NCI-H2196 (cell line): ENCODE data around the gene SDR42E2.
"Not testable (repeated sequence)": the region's sequence is repeated elsewhere in the genome, so short reads cannot be mapped to it uniquely, and the experiment has no call there.

Experiments used
- DNase-seq: peaks from one replicate; lab custom pipeline; 2025; ENCODE audit not compliant: unreplicated experiment; lab: John Stamatoyannopoulos, UW

SDR42E2 gene

DNA sequence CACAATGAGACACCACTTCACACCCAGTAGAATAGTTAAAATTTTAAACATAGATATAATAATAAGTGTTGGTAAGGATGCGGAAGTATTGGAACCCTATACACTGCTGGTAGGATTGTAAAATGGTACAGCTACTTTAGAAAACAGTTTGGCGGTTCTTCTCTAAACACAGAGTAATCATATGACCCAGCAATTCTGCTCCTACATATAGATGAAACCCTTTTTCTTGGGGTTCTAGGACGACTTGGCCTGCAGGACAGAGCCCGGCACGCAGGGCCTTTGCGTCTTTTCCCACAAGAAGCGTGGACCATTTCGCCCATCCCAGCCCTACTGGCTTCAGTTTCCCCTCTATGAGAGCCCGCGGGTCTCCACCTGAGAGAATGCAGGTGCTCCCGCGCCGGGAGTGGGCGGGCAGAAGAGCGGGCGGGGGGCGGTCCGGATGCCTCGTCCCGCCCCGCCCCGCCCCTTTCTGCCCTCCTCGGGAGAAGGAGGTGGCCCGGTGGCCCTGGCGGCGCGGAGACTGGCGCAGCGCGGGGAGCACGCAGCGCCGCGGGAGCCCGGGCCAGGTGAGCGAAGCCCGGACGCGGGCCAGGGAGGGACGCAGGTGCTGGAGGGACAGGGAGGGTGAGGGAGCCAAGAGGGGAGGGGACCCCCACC lies at the start of gene SDR42E2:
TSS of gene SDR42E2 (plus strand) at position 508 of the 657 bp plus-strand sequence. CDS start 3,077 bp downstream, outside the sequence.
- DNase-seq, result no peak

DNA sequence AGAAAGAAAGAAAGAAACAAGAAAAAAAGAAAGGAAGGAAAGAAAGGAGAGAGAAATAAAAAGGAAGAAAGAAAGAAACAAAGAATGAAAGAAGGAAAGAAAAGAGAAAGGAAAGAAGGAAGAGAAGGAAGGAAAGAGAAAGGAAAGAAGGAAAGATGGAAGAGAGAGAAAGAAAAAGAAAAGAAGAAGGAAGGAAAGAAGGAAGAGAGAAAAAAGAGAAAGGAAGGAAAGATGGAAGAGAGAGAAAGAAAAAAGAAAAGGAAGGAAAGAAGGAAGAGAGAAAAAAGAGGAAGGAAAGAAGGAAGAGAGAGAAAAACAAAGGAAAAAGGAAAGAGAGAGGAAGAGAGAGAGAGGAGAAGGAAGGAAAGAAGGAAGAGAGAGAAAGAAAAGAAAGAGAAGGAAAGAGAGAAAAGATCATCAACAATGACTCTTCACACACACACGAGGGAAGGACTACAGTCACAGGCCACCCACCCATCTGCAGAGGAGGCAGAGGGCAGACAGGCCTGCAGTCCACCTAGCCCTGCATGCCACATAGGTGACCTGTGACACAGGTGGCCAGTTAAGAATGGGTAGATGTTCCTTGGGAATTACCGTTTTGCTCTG lies 46.1 kb upstream of the SDR42E2 start:
- no peak for DNase-seq

DNA sequence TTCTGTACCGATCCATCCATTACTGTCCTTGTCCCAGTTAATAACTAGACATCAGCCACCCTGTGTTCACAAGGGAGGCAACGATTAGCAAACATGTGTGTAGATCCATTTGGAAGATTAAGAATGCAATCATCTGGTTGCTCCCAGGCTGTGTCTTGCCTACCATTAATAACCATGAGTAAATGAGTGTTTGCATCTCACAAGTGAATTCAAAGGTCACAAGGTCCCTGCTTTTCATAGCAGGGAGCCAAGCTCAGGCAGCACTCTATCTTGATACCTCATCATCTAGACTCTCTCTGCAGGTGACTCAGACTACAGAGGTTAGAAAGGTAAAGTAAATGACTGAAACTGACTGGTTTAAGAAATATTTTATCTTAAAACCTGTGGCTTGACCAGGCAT lies 44.7 kb upstream of the SDR42E2 start:
- no peak for DNase-seq

DNA sequence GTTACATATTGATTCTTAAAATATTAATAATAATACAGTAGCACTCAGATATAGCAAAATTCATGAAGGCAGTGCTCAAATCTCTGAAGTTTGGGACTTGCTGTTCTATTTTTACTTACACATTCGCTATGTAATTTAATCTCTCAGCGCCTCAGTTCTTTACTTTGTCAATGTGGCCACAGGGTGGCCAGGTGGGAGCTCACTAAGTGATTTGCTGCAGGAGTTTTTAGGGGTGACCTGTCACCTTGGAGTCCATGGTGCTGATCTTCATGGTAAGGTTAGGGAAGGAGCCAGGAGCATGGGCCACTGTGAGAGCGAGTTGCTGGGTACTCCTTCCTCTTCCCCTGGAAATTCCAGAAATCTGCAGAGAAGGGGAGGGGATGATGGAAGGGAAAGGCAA lies 41.9 kb upstream of the SDR42E2 start:
- DNase-seq, result no peak

DNA sequence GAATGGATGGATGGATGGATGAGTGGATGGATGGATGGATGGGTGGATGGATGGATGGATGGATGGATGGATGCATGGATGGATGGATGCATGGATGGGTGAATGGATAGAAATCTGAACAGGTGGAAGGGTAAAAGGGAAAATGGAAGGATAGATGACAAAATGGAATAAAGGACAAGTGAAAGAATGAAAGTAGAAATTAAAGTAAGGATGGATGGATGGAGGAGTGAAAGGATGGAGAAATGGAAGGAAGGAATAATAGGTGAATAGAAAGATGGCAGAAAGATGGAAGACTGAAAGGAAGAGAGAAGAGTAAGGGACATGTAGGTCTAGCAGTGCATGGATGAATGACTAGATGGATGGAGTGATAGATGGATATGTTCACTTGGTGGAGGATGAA lies 40.1 kb upstream of the SDR42E2 start:
- no peak for DNase-seq

DNA sequence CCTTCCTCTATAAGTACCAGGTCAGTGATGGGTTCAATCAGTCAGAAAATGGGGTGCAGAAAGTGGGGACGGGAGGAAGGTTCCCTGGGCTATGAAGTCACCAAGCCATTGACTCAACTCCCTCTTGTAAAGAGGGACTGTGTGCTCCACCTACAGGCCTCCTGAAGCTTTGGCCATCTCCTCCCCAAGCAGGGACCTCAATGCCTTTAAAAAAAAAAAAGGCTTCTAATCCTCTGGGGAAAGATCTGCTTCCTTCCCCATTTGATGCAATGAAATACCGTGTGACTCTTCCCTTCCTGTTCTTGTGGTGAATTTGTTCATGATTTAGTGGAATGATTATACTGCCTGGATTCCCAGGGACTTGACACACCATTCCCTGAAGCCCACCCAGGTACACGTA lies 39.2 kb upstream of the SDR42E2 start:
- no peak for DNase-seq

DNA sequence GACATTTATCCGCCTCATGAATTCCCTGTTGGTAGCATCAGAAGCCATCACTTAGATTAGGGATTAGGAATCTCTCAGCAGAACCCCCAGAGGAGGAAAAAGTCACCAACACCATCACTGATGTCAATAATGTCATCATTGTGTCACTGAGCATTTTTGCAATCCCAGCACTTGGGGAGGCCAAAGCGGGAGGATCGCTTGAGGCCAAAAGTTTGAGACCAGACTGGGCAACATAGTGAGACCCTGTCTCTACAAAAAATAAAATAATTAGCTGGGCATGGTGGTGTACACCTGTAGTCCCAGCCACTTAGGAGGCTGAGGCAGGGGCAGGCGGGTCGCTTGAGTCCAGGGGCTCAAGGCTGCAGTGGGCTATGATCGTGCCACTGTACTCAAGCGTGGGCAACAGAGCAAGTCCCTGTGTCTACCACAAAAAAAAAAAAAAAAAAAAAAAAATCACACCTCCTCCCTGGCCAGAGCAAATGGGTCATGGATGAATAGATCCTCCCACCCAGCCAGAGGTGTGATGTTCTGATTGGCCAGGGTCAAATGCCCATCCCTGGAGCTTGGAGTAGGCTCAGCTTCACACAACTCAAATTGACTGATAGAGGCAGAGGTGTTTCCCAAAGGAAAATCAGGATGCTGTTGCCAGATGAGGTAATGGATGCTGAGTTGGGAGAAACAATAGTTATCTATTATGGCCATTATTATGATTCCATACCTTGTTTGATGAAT lies 38.4 kb upstream of the SDR42E2 start:
- no peak for DNase-seq

DNA sequence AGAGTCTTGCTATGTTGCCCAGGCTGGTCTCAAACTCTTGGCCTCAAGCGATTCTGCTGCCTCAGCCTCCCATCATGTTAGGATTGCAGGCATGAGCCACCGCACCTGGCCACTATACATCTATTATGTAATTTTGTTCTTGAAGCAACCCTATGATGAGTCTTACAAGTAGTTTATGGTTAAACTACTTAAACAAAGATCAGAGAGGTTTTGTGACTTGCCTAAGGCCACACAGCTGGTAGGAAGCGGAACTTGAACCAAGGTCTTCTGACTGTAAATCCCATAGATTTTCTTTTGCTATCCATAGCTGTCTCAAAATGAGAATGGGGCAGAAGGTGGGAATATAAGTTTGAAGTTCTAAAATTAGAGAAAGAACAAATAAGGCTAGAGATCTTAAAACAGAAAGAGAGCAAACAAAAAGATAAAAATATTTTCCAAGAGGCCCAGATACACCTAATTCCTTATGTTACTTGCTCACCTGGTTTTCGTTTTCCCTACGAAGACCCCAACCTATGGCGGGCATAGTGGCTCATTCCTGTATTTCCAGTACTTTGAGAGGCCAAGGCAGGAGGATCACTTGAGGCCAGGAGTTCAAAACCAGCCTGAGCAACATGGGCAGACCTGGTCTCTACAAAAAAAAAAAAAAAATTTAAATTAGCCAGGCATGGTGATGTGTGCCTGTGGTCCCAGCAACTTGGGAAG lies 37.6 kb upstream of the SDR42E2 start:
- no peak for DNase-seq

DNA sequence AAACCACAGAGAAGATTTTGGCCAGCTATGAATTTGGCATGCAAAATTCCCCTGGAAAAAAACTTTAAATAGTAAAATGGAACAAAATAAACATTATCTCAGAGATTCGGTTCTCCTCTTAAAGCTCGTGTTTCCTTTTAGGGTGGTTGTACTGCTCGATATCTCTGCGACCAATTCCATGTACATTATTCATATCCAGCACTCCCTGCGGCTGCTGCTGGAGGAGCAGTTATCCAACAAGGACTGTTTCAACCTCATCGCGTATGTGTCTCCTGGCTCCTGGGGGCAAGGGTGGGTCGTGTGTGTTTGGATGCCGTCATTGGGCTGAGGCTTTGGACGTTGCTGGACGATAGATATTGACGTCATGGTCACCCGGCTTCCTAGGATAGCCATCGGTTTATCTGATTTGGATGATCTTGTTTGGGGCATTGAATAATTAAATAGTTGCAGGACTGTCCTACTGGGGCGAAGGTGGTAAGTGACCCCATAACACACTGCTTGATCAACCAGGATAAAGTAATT lies 36.2 kb upstream of the SDR42E2 start:
- no peak for DNase-seq

DNA sequence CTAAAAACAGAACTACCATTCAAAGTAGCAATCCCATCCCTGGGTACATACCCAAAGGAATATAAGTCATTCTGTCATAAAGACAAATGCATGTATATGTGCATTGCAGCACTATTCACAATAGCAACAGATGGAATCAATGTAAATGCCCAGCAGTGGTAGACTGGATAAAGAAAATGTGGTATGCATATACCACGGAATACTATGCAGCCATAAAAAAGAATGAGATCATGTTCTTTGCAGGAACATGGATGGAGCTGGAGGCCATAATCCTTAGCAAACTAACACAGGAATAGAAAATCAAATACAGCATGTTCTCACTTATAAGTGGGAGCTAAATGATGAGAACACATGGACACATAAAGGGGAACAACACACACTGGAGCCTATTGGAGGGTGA lies 33.8 kb upstream of the SDR42E2 start:
- DNase-seq, result not testable (repeated sequence)

DNA sequence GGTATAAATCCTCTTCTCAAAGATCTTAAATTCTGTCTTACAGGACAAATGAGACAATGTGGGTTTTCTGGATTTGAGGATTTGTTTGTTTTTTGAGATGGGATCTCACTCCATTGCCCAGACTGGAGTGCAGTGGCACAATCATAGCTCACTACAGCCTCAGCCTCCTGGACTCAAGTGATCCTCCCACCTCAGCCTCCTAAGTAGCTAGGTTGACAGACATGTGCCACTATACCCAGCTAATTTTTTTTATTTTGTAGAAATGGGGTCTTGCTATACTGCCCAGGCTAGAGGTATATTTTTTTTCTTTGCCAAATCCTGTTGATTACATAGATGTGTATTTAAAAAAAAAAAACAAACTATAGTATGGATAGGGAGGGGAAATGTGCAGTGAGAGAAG lies 31.8 kb upstream of the SDR42E2 start:
- no peak for DNase-seq

DNA sequence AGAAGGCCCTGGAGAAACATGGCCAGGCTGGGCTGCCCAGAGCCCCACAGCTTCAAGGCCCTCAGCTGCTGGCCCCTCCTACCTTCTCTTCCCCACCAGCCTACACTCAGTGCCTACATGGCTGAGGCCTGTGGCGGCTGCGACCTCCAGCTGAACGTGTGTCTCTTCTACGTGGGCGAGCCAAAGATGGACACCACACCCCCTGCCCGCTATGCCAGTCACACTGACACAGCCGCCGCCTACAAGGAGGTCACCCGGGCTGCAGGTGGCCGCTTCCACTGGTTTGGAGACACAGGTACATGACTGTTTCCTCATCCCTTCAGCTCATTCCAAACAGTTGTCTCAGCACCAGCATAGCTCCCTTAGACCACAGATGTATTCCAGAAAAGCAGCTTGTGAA lies 29.5 kb upstream of the SDR42E2 start:
- no peak for DNase-seq

DNA sequence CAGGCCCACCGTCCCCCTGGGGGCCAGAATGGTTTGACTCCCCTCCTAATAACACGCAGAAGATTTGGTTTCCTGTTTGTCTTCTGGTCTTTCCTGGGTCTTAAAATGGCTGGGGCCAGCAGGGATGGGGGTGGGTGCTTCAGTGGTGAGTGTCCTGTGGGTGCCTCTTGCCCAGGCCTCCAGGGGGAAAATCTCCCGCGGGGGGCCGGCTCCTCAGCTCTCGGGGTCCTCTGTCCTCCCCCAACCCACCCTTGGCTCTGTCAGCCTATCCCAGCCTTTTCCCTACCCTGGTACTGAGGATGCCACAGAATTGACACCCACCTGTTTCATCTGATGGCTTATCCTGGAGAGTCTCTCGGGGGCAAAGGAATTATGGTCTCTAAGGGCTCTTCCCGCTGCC lies 23.8 kb upstream of the SDR42E2 start:
- no peak for DNase-seq

DNA sequence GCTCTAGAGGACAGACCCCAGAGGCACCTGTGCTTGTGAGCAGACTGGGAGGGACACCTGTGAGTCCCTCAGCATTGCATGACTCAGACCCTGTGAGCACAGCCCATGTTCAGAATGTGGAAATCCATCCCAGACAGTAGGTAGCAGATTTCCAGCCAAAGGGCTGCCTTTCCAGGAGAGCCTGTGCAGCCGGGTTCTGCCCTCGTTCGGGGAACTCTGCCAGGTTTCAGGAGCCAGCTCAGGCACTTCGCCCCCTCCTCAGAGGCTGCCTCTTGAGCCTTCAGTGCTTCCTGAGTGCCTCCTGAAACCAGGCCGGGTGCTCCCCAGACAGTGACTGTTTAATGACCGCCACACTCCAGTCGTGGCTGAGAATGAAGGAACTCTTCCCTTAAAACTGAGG lies 23.3 kb upstream of the SDR42E2 start:
- DNase-seq, result no peak

DNA sequence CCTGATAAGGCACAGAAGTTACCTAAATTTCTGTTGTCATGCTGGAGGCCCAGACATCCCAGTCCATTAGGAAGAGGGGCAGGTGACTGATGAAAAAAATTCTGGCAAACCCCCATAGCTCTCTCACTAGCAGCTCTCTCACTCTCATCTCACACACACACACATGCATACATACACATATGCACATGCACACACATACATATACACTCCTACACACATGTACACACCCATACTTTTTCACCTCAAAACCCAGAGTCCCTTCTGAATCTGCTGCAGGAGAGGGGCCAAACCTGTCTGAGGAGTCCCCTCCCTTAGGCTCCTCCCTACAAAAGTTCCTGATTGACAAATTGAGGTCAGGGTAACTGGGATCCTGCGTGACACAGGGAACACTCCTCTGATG lies 22.6 kb upstream of the SDR42E2 start:
- DNase-seq, result no peak

DNA sequence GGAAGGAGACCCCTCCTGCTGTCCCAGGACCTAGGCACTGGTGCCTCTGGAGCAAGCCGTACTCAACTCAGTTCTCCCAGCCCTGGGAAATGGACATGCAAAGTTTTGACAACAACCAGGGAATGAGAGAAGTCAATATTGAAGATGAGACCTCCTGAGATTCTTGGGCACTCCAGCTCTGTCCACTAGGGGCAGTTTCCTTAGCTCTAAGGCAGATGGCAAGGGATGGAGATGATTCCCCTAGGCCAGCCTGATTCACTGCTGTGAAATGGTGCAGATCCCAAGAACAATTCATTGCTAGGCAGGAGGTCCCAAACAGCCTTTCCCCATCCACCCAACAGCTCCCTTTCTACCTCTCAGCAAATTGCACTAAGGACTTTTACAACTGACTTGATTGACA lies 20.5 kb upstream of the SDR42E2 start:
- DNase-seq, result no peak

DNA sequence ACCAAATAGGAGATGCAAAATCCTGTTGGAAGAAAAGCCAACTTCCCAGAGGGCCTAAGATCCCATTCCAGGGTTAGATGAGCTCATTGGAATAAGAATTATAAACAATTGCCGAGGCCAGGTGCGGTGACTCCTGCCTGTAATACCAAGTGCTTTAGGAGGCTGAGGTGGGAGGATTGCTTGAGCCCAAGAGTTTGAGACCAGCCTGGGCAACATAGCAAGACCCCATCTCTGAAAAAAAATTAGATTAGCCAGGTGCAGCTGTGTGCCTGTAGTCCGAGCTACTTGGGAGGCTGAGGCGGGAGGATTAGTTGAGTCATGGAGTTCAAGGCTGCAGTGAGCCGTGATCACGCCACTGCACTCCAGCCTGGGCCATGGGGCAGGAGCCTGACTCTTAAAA lies 17.8 kb upstream of the SDR42E2 start:
- no peak for DNase-seq

DNA sequence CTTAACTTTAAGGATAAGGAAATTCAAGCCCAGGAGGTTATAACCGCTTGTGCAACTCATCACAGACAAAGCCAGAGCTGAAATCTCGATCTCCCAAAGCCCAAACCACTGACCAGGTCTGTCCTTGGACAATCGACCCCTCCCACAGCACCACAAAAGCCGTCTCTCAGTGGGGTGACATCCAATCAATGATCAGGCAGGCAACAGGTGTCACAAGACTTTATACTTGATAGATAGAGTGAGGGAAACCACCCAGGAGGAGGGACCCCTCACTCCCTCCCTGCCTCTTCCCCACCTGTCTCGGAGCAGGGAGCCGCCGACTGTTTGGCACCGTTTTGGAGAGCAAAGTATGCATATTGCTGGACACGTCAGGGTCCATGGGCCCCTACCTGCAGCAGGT lies 14.5 kb upstream of the SDR42E2 start:
- DNase-seq, result no peak

DNA sequence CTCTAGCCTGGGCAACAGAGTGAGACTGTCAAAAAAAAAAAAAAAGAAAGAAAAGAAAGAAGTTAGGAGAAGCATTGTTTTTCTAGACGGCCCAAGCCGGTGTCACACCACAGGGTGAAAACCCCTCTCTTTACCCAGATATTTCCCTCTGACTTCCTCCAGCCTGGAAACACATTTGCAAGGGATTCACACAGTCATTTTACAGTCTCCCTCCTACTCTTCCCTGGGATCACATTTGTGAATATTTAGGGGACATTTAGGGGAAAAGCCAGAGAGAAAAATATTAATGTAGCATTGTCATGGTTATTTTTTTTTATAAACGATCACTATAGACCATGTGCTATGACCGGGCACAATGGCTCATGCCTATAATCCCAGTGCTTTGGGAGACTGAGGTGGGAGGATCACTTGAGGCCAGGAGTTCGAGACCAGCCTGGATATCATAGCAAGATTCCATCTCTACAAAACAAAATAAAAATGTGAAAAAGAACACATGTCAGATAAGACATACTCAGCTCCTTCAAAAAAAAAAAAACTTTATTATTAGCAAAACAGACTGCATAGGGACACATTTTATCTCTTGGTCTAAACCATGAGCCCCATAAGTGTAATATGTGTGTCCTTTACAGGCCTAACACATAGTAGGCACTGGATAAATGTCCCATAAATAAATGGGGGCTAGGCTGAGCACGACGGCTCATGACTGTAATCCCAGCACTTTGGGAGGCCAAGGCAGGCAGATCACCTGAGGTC lies 10.9 kb upstream of the SDR42E2 start:
- no peak for DNase-seq

DNA sequence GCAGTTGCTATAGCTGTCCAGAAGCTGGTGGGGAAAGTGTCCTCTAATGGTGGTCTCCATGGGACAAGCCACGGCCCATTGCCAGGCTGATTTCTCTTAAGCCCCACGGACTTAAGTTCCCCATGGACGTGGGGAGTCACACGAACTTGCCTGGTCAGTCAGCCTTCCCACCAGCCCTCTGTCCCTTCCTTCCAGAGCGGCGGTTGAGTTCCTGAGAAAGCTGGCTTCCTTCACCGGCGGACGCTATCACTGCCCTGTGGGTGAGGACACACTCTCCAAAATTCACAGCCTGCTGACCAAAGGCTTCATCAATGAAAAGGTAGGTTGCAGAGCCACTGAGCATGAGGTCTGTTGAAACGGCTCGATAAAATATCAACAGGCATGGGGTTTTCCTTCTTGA lies 10.0 kb upstream of the SDR42E2 start:
- no peak for DNase-seq

DNA sequence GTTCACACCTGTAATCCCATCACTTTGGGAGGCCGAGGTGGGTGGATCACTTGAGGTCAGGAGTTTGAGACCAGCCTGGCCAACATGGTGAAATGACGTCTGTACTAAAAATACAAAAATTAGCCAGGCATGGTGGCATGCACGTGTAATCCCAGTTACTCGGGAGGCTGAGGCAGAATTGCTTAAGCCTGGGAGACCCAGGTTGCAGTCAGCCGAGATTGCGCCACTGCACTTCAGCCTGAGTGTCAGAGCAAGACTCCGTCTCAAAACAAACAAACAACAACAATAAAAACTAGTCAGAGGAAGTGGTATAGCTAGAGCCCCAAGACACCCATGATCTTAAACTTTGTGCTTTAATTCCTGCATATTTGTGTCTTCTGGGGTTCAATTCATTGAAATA lies 9.2 kb upstream of the SDR42E2 start:
- DNase-seq, result not testable (repeated sequence)
